Germinal center (tissue), 1 donor: ENCODE measurements around the gene CPSF4.

Experiments used
- DNase-seq: peaks from one replicate; pipeline ENCODE4 v3.0.0; 2012; ENCODE audit warnings: mixed read lengths, low spot score

CPSF4 gene

DNA sequence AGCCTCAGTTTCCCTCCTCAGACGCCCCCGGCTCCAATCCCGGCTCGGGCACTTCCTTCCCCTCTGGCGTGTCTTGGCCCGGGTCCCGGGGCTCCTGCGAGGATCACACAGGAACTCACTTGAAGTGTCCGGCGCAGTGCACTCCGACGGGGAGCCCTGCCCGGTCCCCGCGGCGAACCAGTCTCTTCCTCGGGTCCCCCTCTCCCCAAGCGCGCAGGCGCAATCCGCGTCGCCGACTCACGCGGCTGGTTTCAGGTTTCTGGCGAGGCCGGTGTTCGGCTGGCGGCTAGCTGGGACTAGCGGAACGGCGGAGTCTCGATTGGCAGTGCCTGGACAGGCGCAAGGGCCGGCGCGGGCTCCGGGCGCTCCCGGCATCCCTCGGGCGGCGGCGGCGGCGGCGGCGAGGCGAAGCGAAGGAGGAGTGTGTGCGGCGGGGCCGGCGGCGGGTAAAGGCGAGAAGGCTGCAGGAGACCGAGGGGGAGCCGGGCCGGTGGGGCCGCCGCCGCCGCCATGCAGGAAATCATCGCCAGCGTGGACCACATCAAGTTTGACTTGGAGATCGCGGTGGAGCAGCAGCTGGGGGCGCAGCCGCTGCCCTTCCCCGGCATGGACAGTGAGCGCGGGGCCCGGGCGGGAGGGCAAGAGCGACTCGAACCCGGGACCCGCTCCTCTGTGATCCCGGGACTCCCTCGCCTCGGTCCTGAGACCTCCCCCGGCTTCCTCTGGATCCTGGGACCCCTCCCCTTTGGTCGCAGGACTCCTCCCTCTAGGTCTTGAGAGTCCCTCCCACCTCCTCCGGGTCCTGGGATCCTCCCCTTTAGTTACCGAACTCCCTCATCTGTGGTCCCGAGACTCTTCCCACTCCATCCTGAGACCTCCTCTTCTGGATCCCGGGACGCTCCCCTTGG, at the start of gene CPSF4, which contains the start of gene PTCD1:
Gene CPSF4 (plus strand): TSS at position 371 of the 908 bp plus-strand sequence. CDS start 140 bp downstream, at position 511.
Gene PTCD1 (minus strand): TSS at position 226 of the 908 bp plus-strand sequence. CDS start 3,556 bp downstream, outside the sequence.
- DNase-seq = peak; percentile 93

DNA sequence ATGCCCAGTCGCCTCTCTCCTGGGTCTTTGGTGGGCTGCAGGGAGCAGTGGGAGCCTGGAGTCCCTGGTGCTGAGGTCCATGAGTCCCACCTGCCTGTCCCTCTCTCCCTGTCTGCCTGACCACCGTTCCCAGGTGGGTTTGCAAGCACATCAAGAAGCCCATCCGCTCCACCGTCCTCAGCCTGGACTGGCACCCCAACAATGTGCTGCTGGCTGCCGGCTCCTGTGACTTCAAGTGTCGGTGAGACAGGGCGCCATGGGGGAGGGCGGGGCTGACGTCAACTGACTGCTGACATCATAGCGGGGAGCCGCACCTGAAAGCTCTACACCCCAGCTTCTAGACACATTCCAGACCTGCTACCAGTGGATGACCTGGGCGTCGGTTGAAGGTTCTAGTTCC, 49.0 kb upstream of the CPSF4 start:
- no peak for DNase-seq

DNA sequence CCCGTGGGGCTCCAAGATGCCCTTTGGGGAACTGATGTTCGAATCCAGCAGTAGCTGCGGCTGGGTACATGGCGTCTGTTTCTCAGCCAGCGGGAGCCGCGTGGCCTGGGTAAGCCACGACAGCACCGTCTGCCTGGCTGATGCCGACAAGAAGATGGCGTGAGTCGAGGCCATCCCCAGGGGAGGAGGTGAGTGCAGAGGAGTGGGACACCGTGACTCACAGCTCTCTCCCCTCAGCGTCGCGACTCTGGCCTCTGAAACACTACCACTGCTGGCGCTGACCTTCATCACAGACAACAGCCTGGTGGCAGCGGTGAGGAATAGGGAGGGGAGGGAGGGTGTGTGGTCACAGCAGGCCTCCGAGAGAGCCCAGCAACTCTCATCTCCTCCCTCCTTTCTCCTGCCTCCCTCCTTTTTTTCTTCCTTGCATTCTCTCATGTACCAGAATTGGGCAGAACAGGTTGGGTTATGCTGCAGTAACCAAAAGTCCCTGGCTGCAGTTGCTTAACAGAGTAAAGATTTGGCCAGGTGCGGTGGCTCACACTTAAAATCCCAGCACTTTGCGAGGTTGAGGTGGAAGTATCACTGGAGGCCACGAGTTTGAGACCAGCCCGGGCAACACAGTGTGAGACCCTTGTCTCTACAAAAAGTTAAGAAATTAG, 47.7 kb upstream of the CPSF4 start:
- no peak for DNase-seq

DNA sequence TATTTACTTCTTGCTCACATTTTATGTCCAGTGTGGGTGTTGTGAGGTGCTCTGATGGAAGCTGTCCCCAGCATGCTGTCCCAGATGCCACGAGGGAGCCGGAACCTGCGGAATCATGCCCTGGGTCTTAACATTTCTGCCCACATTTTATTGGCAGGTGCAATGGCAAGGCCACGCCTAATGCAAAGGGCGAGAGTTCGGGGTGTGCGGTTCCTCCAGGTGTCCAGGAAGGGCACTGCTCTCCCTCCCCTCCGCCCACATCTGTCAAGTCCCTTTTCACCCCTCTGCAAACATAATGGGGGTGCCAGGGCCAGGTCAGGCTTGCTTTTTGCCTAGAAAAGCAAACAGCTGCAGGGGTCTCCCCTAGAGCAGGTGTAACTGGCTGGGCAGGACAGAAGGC, 46.7 kb upstream of the CPSF4 start:
- DNase-seq = no peak

DNA sequence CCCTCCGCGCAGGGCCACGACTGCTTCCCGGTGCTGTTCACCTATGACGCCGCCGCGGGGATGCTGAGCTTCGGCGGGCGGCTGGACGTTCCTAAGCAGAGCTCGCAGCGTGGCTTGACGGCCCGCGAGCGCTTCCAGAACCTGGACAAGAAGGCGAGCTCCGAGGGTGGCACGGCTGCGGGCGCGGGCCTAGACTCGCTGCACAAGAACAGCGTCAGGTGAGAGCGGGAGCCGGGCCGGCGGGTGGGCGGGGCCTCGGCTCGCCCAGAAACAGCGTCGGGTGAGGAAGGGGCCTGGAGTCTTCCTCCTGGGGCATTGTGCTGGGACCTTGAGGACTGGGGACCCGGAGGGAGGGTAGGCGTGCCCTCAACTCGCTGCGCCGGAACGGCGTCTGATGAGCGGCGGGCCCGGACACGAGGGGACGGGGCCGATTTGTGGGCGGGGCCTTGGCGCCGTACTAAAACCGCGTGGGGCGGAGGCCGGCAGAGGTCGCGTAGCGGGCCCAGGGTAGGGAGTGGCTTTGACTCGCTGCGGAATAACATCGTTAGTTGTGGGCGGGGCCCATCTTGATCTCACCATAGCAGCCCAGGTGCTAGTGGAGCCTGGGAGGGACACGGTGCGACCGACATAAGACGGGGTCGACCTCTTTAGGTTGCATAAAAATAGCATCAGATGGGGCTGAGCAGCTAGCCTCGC, 45.9 kb upstream of the CPSF4 start:
- DNase-seq = peak; percentile 82

GRCh38 chr7:99393355-99394187, 45.2 kb upstream of the CPSF4 start:
- no peak for DNase-seq

DNA sequence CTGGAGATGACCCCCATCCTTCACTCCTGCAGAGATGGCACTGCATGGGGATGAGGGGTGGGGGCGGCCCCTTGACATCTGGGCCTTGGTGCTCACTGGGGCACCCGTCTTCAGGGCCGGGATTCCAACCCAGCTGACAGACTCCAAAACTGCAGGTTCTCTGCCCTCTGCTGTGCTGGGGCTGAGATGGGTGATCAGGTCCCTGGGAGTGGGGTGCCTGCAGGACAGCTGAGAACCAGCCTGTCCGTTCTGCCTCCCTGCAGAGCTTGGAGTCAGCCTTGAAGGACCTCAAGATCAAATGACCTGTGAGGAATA, 44.6 kb upstream of the CPSF4 start:
- no peak for DNase-seq

DNA sequence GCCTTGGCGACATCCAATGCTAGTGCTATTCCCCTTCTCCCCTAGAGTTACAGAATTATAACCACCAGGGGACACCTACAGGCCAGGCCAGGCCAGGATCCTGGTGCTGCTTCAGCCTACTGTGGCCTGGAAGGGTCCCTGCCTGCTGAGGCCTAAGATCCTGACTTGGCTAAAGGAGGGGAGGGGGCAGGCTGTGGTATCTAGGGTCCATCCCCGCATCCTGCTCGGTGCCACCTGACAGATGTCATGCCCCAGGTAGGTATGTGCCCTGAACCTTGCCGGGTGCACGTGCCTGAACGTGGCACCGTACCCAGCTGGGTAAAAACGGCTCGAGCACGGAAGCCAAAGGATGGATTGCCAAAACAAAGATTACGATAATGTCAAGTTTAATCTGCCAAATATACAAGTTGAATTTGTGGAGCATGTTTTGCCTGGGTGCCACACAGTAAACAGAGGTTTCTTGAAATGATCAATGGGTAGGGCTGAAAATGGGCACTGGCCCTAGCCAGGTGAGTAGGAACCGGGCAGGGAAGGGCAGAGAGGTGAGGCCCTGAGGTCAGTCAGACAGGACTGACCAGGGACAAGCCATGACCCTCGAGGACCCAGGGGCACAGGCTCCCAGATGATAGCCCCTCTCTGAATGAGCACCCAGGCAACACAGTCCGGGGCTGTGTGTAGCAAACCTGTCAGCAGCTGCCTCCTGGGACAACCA, 43.0 kb upstream of the CPSF4 start:
- no peak for DNase-seq

DNA sequence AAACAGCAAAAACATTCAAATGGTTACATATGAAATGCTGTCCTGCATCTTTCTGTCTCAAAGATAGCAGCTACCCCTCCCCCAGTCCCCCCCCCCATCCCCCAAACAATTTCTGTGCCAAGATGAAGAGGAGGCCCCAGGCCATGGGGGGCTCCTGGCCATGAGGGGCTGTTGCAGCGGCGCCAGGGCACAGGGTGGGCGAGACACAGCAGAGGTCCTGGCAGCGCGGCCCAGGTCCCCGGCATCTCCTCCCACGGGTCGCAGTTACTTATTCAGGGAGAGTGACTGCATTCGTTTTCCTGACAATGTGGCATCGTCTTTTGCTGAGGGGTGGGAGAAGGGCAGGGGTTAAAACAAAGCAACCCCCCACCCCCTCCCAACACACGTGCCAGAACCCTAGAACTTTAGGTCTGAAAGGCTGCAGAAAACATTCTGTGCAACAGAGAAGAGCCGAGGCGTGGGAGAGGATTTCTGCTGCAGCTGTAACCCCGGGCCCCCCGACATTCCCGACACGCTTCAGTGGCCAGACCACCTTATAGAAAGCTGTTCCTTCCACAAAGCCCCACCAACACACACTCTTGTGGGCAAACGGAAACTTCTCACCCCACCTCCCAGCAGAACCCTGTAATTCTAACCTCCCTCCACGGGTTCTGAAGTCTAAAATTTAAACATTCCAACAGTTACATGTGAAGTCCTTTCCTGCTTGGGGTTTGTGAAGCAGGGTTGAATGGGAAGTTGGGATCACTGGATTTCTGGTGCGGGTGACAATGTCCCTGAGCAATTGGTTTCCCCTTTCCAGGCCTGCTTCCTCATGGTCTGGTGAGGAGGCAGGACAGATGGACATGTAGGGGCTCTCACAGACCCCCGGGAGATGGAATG, 42.1 kb upstream of the CPSF4 start:
- no peak for DNase-seq

GRCh38 chr7:99397297-99397983, 41.3 kb upstream of the CPSF4 start:
- no peak for DNase-seq

DNA sequence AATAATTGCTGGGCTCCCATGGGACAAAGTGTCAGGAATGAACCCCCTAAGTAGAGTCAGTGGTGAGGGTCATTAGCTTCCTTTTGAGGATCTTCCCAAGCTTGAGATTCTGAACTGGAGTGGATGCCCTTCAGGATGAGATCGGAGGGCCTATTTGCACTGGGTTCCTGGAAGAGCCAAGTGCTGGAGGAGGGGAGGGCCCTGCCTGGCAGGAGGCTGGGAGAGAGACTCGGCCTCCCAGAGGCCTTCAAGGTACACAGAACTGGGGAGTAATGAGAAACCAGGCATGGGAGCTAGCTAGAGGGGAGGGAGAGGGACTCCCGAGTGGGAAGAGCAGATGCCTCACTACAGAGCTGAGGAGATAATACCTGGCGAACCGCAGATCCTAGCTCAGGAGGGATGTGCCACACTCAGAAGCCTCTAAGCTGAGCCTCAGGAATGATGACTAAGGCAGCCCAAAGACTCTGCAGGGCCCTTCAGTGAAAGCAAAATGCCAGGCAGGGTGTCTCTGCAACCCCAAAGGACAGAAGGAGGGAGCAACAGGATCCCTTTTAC, 39.8 kb upstream of the CPSF4 start:
- DNase-seq = no peak

GRCh38 chr7:99399597-99399996, 39.1 kb upstream of the CPSF4 start:
- DNase-seq = no peak

- DNase-seq = no peak
These were observed 35.9 kb upstream of the CPSF4 start for GRCh38 chr7:99402854-99403253.

- no peak for DNase-seq
These were observed 35.0 kb upstream of the CPSF4 start for GRCh38 chr7:99403764-99404163.

GRCh38 chr7:99404235-99404976, 34.3 kb upstream of the CPSF4 start:
- no peak for DNase-seq

GRCh38 chr7:99404977-99405320, 33.8 kb upstream of the CPSF4 start:
- DNase-seq = no peak

DNA sequence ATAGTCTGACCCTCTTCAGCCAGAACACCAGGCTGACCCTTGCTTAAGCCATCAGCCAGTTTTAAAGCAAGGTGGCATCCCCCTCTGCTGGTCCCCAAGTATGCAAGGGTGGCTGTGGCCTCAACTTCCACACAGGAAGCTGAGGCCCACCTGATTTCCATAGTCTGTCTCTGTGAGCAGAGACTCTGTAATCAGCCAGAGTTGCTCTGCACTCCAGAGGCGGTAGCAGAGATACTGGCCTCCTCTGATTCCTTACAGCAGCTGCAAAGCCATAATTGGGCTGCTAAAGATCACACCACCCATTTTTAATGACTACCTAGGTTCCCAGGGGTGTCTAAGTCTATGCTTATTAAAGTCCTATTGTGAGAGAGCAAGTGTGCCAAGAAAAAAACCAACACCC, 32.2 kb upstream of the CPSF4 start:
- no peak for DNase-seq

GRCh38 chr7:99407872-99408378, 30.8 kb upstream of the CPSF4 start:
- peak; percentile 25 for DNase-seq
